HEK293T (cell line): Measurements from ENCODE around the gene MFSD2B.
A peak's percentile ranks its signal among the peaks of the same experiment; 100 is the strongest.

Source experiments
- CTCF ChIA-PET: fragments of 350-600 bp; formaldehyde crosslinking; extraction: SDS; loops from one replicate; lab custom pipeline; 2021; ENCODE audit warnings: antibody characterized with exemption, inconsistent platforms; lab: Yijun Ruan, JAX
- POLR2A ChIA-PET: fragments of 350-600 bp; formaldehyde crosslinking; extraction: SDS; loops from one replicate; lab custom pipeline; 2020; ENCODE audit warnings: antibody characterized with exemption, inconsistent platforms; lab: Yijun Ruan, JAX
- DNase-seq: peaks from one replicate; pipeline ENCODE4 v3.0.0; 2012; ENCODE audit warnings: mixed read lengths; ENCODE audit errors: extremely low spot score
- ARNT ChIP-seq: fragments of 450-650 bp; IDR thresholded peaks from 2 replicates; pipeline ENCODE4 v1.6.1; 2017; ENCODE audit warnings: mild to moderate bottlenecking
- BHLHE40 ChIP-seq: fragments of 450-650 bp; IDR thresholded peaks from 2 replicates; pipeline ENCODE4 v1.6.1; 2016; ENCODE audit warnings: mild to moderate bottlenecking, moderate library complexity, borderline replicate concordance
- CTBP1 ChIP-seq: fragments of 450-650 bp; IDR thresholded peaks from 2 replicates; pipeline ENCODE4 v1.6.1; 2016; ENCODE audit warnings: borderline replicate concordance
- ELF4 ChIP-seq: fragments of 450-650 bp; IDR thresholded peaks from 2 replicates; pipeline ENCODE4 v1.6.1; 2017; ENCODE audit warnings: antibody characterized with exemption
- FOXA1 ChIP-seq: fragments of 450-650 bp; IDR thresholded peaks from 2 replicates; pipeline ENCODE4 v1.6.1; 2016; ENCODE audit warnings: mild to moderate bottlenecking
- FOXK2 ChIP-seq: fragments of 450-650 bp; IDR thresholded peaks from 2 replicates; pipeline ENCODE4 v1.6.1; 2016; ENCODE audit warnings: mild to moderate bottlenecking
- FOXM1 ChIP-seq: fragments of 450-650 bp; IDR thresholded peaks from 2 replicates; pipeline ENCODE4 v1.6.1; 2017; ENCODE audit warnings: mild to moderate bottlenecking, borderline replicate concordance
- HDGF ChIP-seq: fragments of 450-650 bp; IDR thresholded peaks from 2 replicates; pipeline ENCODE4 v1.6.1; 2017; ENCODE audit warnings: antibody characterized with exemption, borderline replicate concordance
- L3MBTL2 ChIP-seq: fragments of 450-650 bp; conservative IDR thresholded peaks from 2 replicates; pipeline ENCODE4 v1.6.1; 2016; ENCODE audit warnings: mild to moderate bottlenecking
- LEF1 ChIP-seq: fragments of 450-650 bp; IDR thresholded peaks from 2 replicates; pipeline ENCODE4 v1.6.1; 2017; ENCODE audit warnings: mild to moderate bottlenecking, borderline replicate concordance
- NFRKB ChIP-seq: fragments of 450-650 bp; IDR thresholded peaks from 2 replicates; pipeline ENCODE4 v1.6.1; 2016; ENCODE audit warnings: mild to moderate bottlenecking, moderate library complexity
- SP1 ChIP-seq: fragments of 450-650 bp; IDR thresholded peaks from 2 replicates; pipeline ENCODE4 v1.6.1; 2017
- SUZ12 ChIP-seq: fragments of 450-650 bp; IDR thresholded peaks from 2 replicates; pipeline ENCODE4 v1.6.1; 2016; ENCODE audit warnings: mild to moderate bottlenecking
- TARDBP ChIP-seq: fragments of 450-650 bp; IDR thresholded peaks from 2 replicates; pipeline ENCODE4 v1.6.1; 2016
- ZNF384 ChIP-seq: fragments of 450-650 bp; IDR thresholded peaks from 2 replicates; pipeline ENCODE4 v1.6.1; 2016
- TF ChIP-seq, protein P1 (sequence below): fragments of 450-650 bp; IDR thresholded peaks from 2 replicates; pipeline ENCODE4 v1.6.1; 2016

MFSD2B gene

DNA sequence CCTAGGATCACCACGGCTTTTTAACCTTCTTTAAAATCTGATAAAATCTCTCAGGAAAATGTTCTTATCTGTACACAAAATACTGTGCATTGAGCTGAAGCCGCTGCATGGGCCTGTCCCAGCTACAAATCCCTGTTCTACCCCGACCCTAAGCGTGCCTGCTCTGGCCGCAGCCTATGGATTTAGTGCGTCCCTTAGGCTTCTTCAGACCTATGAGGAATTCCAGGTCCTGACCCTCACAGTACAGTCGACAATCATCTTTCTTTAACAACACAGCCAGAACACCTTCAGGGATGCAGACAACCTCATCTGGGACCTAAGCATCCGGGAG, 37.8 kb downstream of the MFSD2B start:
- CTCF ChIA-PET, result interaction anchor here (0.9 to 1.9 kb wide), 3 partner anchors 37 to 122 kb away, joined by 3 to 6 read pairs (median 4); partner anchors contain the start of genes ATAD2B and TP53I3
- no peak for DNase-seq
- POLR2A ChIA-PET, result interaction anchor here (0.8 to 2.4 kb wide), 27 partner anchors 8 to 313 kb away, joined by 3 to 44 read pairs (median 5); partner anchors contain the start of genes ATAD2B, ITSN2, SF3B6 and TP53I3
- TF ChIP-seq FOXA1, result no peak
- TF ChIP-seq HDGF, result no peak
- no peak for TF ChIP-seq ELF4
- no peak for TF ChIP-seq FOXK2
- TF ChIP-seq NFRKB, result no peak
- no peak for TF ChIP-seq FOXM1
- TF ChIP-seq BHLHE40, result no peak
- no peak for TF ChIP-seq ZNF384
- TF ChIP-seq L3MBTL2, result no peak
- TF ChIP-seq, protein P1, sequence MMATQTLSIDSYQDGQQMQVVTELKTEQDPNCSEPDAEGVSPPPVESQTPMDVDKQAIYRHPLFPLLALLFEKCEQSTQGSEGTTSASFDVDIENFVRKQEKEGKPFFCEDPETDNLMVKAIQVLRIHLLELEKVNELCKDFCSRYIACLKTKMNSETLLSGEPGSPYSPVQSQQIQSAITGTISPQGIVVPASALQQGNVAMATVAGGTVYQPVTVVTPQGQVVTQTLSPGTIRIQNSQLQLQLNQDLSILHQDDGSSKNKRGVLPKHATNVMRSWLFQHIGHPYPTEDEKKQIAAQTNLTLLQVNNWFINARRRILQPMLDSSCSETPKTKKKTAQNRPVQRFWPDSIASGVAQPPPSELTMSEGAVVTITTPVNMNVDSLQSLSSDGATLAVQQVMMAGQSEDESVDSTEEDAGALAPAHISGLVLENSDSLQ, result no peak
- TF ChIP-seq TARDBP, result no peak
- TF ChIP-seq SP1, result no peak
- no peak for TF ChIP-seq ARNT
- no peak for TF ChIP-seq SUZ12
- no peak for TF ChIP-seq CTBP1
- no peak for TF ChIP-seq LEF1

DNA sequence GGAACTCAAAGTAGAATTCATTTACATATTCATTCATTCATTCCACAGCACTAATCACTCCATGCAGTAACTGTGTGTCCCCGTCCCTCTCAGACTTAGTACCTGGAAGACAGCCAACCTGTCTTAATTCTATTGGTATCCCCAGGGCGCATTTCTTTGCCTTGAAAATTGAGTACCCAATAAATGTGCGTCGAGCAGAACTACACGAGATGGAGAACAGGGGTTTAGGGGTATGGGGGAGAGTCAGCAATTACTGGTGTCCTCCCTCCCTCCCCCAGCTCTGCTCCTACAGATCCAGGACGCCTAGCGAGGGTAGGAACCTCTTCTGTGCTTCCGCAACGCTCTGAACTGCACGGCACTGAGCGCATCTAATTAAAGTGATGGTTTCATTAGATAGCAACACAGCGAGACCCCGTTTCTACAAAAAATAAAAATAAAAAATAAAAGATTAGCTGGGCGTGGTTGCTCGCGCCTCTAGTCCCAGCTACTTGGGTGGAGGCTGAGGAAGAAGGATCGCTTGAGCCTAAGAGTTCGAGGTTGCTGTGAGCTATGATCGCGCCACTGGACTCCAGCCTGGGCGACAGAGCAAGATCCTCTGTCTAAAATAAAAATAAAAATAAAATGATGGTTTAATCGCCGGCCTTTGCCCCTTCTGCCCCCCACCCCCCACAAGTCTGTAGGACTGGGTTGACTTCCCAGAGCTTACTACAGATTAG, 39.0 kb downstream of the MFSD2B start:
- ChIA-PET POLR2A (interaction anchor here (0.7 to 1.6 kb wide), 3 partner anchors 18 to 35 kb away, joined by 3 to 9 read pairs (median 7); partner anchors contain the start of genes SF3B6 and TP53I3), CTCF (interaction anchor here (0.8 kb wide), 1 partner anchor 122 kb away, joined by 5 read pairs; the partner anchor contains the start of gene ATAD2B)
- TF ChIP-seq CTBP1 (no peak), NFRKB (no peak)
- no peak for DNase-seq

DNA sequence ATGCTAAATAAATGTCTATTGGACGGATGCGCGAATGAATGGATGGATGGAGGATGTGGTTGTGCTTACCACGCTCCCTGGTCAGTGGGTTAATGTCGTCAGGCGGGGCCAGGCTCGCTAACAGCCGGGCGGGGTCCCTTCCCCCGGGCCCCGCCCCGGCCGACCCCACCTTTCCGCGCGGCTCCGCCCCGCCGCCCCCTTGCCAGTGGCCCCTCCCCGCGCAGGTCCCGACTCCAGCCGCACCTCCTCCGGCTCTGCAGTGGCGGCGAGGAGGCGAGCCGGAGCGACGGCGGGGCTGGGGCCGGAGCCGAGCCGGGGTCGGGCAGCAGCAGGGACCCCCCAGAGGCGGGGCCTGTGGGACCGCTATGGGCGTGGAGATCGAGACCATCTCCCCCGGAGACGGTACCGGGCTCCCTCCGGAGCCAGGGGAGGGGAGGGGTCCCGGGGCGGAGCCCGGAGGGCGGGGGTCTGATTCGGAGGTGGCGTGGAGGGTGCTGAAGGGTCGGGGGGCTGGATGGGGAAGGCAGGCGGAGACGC, 39.7 kb downstream of the MFSD2B start, which contains the start of gene FKBP1B:
Gene FKBP1B (plus strand): TSS at position 257 of the 537 bp plus-strand sequence. CDS start 109 bp downstream, at position 366.
- CTCF ChIA-PET, result interaction anchor here (0.9 kb wide), 1 partner anchor 225 kb away, joined by 4 read pairs; no protein-coding TSS in a partner anchor
- POLR2A ChIA-PET, result interaction anchor here (0.7 to 1.6 kb wide), 4 partner anchors 17 to 122 kb away, joined by 3 to 9 read pairs (median 7); partner anchors contain the start of genes ATAD2B, SF3B6 and TP53I3
- no peak for TF ChIP-seq SP1
- TF ChIP-seq SUZ12, result no peak
- no peak for TF ChIP-seq FOXK2
- no peak for TF ChIP-seq L3MBTL2
- no peak for TF ChIP-seq ZNF384
- TF ChIP-seq ARNT, result no peak
- TF ChIP-seq NFRKB, result no peak
- TF ChIP-seq LEF1, result no peak
- TF ChIP-seq CTBP1, result no peak
- peak; percentile 78 for DNase-seq

DNA sequence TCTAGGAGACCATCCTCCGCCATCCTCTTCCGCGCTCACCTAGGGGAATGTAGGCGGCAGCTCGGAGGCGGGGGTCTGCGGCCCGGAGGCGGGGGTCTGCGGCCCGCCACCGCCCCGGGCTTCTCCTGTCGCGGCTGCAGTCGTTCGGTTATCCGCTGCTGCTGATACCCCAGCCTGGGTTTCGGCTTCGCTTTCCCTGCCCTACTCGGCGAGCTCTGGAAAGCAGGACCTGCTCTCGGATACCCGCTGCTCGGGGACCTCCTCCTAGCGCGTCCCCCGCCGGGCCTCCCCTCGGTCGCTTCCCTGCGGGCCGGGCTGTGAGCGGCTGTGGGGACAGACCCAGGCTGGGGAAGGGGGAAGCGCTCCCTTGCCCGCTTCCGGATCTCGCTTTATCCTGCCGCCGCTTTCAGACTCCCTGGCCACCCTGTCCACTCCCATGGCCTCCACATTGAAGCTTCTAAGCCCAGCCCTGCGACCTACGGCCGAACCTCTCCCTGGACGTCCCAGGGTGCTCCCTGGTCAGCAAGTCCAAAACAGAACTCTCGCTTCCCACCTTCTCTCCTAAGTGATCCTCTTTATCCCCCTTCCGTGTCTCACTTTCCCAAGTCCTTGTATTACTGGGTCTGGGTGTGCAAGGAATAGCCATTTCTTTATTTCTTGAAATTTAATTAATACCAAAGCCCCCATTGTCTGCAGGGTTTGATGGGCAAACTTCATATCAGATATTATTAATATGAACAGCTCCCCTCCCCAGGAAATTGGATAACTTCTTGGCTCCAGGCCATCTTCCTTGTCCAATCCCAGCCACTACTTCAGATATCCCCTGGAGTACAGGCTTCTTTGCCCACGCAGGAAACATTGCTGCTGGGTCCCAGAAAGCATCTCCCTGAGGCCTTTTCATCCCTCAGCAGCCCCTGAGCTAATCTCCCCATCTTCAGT, 40.4 kb downstream of the MFSD2B start:
- DNase-seq, result peak; percentile 31
- POLR2A ChIA-PET, result interaction anchor here (1.3 kb wide), 2 partner anchors 26 to 123 kb away, joined by 6 to 7 read pairs; partner anchors contain the start of genes ATAD2B and SF3B6
- TF ChIP-seq ELF4 (no peak), SUZ12 (no peak), ZNF384 (no peak), TARDBP (no peak), FOXM1 (no peak), NFRKB (no peak), HDGF (no peak), CTBP1 (no peak)
- CTCF ChIA-PET, result interaction anchor here (0.5 to 0.9 kb wide), 2 partner anchors 122 to 226 kb away, joined by 3 to 4 read pairs; no protein-coding TSS in a partner anchor

DNA sequence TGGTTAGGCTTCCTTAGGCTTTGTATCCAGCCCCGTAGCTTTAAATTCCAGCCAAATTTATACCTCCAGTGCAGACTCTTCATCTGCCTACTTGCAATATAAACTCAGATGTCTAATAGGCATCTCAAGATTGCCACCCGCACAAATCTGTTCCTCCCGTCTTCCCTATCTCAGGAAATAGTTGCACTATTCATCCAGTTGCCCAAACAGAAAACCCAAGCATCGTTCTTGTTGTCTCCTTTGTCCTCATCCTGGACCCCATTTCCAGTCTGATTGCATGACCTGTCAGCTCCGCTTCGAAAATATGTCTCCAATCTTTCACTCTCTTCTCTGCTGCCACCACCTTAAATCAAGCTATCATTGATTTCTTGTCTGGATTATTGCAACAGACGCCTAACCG, 41.9 kb downstream of the MFSD2B start:
- CTCF ChIA-PET, result no interaction called here
- no peak for DNase-seq
- TF ChIP-seq BHLHE40 (no peak), L3MBTL2 (no peak), SP1 (no peak), LEF1 (no peak), TARDBP (no peak), FOXA1 (no peak), CTBP1 (no peak)
- POLR2A ChIA-PET, result interaction anchor here (0.7 kb wide), 1 partner anchor 125 kb away, joined by 3 read pairs; the partner anchor contains the start of gene ATAD2B

DNA sequence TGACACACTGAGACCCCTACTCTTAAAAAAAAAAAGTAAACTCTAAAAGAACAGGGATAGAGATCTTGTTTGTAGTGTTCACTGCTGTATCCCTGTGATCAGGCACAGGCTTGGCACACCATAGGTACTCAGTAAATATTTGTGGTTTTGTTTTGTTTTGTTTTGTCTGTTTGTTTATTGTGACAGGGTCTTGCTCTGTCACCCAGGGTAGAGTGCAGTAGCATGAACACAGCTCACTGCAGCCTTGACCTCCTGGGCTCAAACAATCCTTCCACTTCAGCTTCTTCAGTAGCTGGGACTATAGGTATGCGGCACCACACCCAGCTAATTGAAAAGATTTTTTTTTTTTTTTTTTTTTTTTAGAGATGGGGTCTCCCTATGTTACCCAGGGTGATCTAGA, 43.1 kb downstream of the MFSD2B start:
- ChIA-PET POLR2A (no interaction called here), CTCF (no interaction called here)
- no peak for DNase-seq
- no peak for TF ChIP-seq NFRKB
- no peak for TF ChIP-seq LEF1
- no peak for TF ChIP-seq FOXK2
- TF ChIP-seq ELF4, result no peak
- no peak for TF ChIP-seq SP1
- no peak for TF ChIP-seq BHLHE40
- TF ChIP-seq HDGF, result no peak
- TF ChIP-seq FOXM1, result no peak
- TF ChIP-seq FOXA1, result no peak
- no peak for TF ChIP-seq TARDBP
- TF ChIP-seq, protein P1, result no peak
- no peak for TF ChIP-seq ARNT
